ENCODE data around the gene HSD17B3.
"Not testable (repeated sequence)": the region's sequence is repeated elsewhere in the genome, so short reads cannot be mapped to it uniquely, and the experiment has no call there.

Gene HSD17B3

GRCh38 chr9:96305171-96305570 lies 3.2 kb upstream of the HSD17B3 start:
- no peak for DNase-seq

GRCh38 chr9:96304230-96304629 lies 2.3 kb upstream of the HSD17B3 start:
- no peak for DNase-seq

GRCh38 chr9:96299823-96300222 lies 2.2 kb downstream of the HSD17B3 start:
- no peak for DNase-seq

GRCh38 chr9:96294159-96294545 lies 7.8 kb downstream of the HSD17B3 start:
- no peak for DNase-seq

GRCh38 chr9:96293498-96294158 lies 8.3 kb downstream of the HSD17B3 start:
- no peak for DNase-seq

GRCh38 chr9:96289392-96289791 lies 12.6 kb downstream of the HSD17B3 start:
- no peak for DNase-seq

GRCh38 chr9:96281641-96282040 lies 20.3 kb downstream of the HSD17B3 start:
- DNase-seq, result no peak

- no peak for DNase-seq
These were observed 22.0 kb downstream of the HSD17B3 start for GRCh38 chr9:96279932-96280331.

GRCh38 chr9:96274939-96275338 lies 27.0 kb downstream of the HSD17B3 start:
- DNase-seq, result no peak

GRCh38 chr9:96270236-96270744 lies 31.7 kb downstream of the HSD17B3 start:
- DNase-seq, result no peak

GRCh38 chr9:96258967-96259366 lies 43.0 kb downstream of the HSD17B3 start:
- no peak for DNase-seq

- DNase-seq, result no peak
These were observed 45.2 kb downstream of the HSD17B3 start for GRCh38 chr9:96256800-96257199.

GRCh38 chr9:96255698-96256097 lies 46.3 kb downstream of the HSD17B3 start:
- DNase-seq, result no peak

- no peak for DNase-seq
These were observed 48.8 kb downstream of the HSD17B3 start for GRCh38 chr9:96253059-96253696.

GRCh38 chr9:96251451-96251850 lies 50.5 kb downstream of the HSD17B3 start:
- no peak for DNase-seq

GRCh38 chr9:96249746-96250145 lies 52.2 kb downstream of the HSD17B3 start:
- no peak for DNase-seq

- no peak for DNase-seq
These were observed 55.7 kb downstream of the HSD17B3 start for GRCh38 chr9:96246267-96246671.

- DNase-seq, result no peak
These were observed 56.6 kb downstream of the HSD17B3 start for GRCh38 chr9:96245399-96245798.

GRCh38 chr9:96243778-96244177 lies 58.2 kb downstream of the HSD17B3 start:
- no peak for DNase-seq

- DNase-seq, result no peak
These were observed 59.2 kb downstream of the HSD17B3 start for GRCh38 chr9:96242811-96243210.

GRCh38 chr9:96241391-96241809 lies 60.6 kb downstream of the HSD17B3 start:
- no peak for DNase-seq

- no peak for DNase-seq
These were observed 65.0 kb downstream of the HSD17B3 start for GRCh38 chr9:96236854-96237550.

GRCh38 chr9:96236337-96236736 lies 65.6 kb downstream of the HSD17B3 start:
- not testable (repeated sequence) for DNase-seq

Data from stimulated activated CD4-positive, alpha-beta T cell treated with anti-CD3 and anti-CD28 coated beads, Interleukin-4, amount 100 ng/mL, for 1 hour (primary cell).